T-helper 1 cell treated with Interleukin-12 subunit alpha and Interleukin-12 subunit beta and Interleukin-4 antibody, amounts not matched to agents 30 ng/mL and 1 ng/mL, for 36 hours (primary cell): ENCODE measurements around the gene SLC51A. TPM values are rescaled to one million over a fixed set of nuclear protein-coding genes. Genes with fewer than 3 reads are reported as not detected.

ENCODE experiments used
- intact Hi-C: fragments of 100-400 bp; cut with micrococcal nuclease; formaldehyde crosslinking; loops from one replicate; pipeline ENCODE4 v1.15.1; 2024
- total RNA-seq: library from RNA; stranded (reverse); gene quantifications from 2 replicates; pipeline ENCODE4 v1.2.3, GENCODE V29; 2022

SLC51A gene
- total RNA-seq, 1 donor from 2014 or later = not detected

DNA sequence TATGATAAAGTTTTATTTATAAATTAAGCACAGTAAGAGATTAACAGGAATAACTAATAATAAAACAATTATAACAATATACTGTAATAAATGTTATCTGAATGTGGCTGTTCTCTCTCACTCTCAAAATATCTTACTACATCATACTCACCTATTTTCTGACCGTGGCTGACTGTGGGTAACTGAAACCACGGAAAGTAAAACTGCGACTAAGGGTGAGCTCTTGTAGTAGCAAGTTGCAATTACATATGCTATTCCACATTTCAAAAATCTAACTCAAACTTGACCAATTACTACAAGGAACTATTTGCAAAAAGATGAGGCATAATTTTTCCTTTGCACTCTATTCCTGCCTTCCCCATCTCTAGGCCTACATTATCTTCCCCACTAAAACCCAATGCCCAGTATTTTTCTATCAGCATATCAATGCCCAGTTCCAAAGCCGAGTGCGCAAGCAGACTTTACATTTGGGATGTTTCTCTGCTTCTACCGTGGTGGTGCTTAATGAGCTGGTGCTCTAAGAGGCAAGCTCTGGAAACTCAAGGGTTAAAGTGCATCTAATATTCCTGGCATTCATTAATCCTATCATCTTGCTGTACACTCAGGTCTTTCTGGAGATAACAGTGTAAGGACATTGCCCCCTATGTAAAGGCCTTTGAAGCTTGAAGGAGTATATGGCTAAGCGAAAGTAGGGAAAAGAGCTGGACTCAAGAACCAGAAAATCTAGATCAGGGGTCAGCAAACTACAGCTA is 64.5 kb downstream of the SLC51A start:
- intact Hi-C loops = loop anchor here (1.0 kb wide), 1 partner anchor 28 kb away; no protein-coding TSS in a partner anchor

GRCh38 chr3:196281962-196282361 is 65.6 kb downstream of the SLC51A start:
- intact Hi-C loops = no loop called here

Other genes starting within 250 kb of the SLC51A start
- gene TFRC, start 134.4 kb upstream of the SLC51A start, total RNA-seq = 565 and 577 TPM in 2 replicates
- gene ZDHHC19, start 5.1 kb upstream of the SLC51A start, total RNA-seq = not detected in 2 replicates
- 95.3 and 104 TPM in 2 replicates for gene PCYT1A, start 71.2 kb downstream of the SLC51A start, total RNA-seq
- gene DYNLT2B, start 101.7 kb downstream of the SLC51A start, total RNA-seq = 17.2 and 17.8 TPM in 2 replicates
- gene TM4SF19, start 121.9 kb downstream of the SLC51A start, total RNA-seq = not detected in 2 replicates
- gene UBXN7, start 215.9 kb downstream of the SLC51A start, total RNA-seq = 45.3 and 47.7 TPM in 2 replicates